PC-9 (cell line): ENCODE results near the gene RALGAPB.

Source experiments
- CTCF ChIP-seq: fragments of 200-600 bp; sonication (generic); conservative IDR thresholded peaks from 2 replicates; pipeline ENCODE4 v1.6.1; 2017; ENCODE audit warnings: mixed run types, antibody characterized with exemption, mild to moderate bottlenecking, moderate library complexity
- EZH2 ChIP-seq: fragments of 200-600 bp; sonication (generic); IDR thresholded peaks from 2 replicates; pipeline ENCODE4 v1.8.0; 2017; ENCODE audit warnings: antibody characterized with exemption, low read depth

GRCh38 chr20:38545771-38546170 lies 73.1 kb downstream of the RALGAPB start:
- TF ChIP-seq CTCF (no peak), EZH2 (no peak)
